Measurements from ENCODE around the gene RTL1.

Gene RTL1

GRCh38 chr14:100834794-100835547 lies 68.6 kb downstream of the RTL1 start:
- DNase-seq (ENCODE audit: low spot score), result no peak

DNA sequence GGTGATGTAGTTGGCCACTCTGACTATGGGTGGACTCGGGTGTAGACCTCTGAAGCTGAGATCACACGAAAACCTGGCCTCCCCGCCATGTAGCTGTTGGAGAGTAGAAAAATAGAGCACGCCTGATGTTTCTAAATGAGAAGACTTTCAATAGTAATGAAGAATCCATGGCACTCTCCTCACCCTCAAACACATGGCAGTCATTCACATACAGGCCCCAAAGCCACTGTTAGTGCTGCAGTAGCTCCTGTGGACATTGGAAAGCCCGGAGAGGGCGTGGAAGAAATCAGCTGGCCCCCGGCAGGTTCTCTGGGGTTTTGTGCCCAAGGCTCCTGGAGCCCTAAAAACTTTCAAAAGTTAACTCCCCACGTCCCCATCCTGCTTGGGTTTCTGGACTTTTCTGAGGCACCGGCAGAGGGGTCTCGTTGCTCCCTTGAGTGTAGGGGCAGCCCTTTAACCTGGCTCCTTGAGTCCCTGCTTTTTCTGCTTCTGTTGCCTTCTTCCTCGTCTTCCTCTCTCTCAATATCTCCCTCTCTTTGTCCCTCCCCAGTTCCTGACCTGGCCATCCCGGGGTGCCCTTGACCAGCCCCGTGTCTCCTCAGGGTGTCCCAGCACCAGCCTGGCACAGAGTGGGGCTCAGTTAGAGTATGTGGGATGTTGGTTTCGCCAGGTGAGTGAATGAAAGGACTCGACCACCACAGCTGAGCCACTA lies 69.3 kb downstream of the RTL1 start:
- DNase-seq (ENCODE audit: low spot score), result no peak

DNA sequence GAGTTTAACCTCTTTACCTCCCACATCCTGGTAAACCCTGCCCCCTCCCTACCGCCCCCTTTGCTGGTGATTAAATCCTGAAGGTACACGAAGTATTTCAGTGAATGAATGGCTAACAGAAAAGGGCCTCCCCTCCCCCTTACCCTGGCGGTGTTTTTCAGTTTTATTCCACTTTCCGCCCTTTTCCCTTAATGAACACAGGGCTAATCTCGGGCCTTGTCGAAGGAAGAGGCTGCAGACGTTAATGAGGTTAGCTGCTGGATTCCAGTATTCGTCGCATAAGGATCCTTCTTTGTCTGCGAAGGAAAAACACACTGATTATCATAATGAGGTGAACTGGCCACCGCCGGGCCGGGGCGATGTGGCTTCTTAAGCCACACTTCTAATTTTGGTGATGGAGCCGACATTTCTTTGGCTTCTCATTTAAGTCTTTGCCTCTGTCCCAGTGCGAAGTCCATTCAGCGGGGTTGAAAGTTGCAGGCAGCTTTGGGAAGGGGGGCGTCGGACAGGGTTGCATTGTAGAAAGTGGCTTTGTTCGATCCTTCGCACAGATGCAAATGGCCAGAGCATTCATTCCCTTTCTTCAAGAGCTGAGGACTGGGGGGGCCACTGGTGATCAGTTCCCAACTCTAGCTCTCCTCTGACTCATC lies 71.1 kb downstream of the RTL1 start:
- DNase-seq (ENCODE audit: low spot score), result no peak

DNA sequence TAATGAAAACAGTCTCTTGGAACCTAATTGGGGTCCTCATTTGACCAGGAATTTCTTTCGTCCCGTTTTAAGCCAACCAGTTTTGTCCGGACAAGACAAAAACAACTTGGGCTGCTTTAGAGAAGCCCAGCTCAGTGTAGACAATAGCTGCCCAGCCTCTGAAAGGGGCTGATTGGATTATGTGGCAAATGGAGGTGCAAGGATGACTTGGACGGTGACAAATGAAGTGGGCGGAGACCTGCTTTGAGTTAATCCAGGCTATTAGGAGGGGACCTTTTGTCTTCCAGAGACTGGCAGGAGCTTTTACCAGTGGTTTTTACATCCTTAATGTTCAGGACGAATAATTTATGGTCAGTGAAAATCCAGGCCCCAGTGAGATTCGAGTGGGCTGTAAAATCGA lies 72.8 kb downstream of the RTL1 start:
- DNase-seq (ENCODE audit: low spot score), result no peak

Measured in HuH-7 (cell line).